Fibroblast of lung (primary cell): ENCODE data around the gene PLEKHG7. TPM values are rescaled to one million over a fixed set of nuclear protein-coding genes. Genes with fewer than 3 reads are reported as not detected.

ENCODE experiments used
- DNase-seq, 2 donors: peaks; one replicate each; pipeline versions ENCODE4 v3.0.0 to v3.0.0-alpha.2; 2010; ENCODE audit warnings: low read depth in 2 of 2
- H2AFZ ChIP-seq: 2 replicates; pipeline ENCODE4 v1.5.1; 2012; ENCODE audit warnings: low read length, control low read depth, inconsistent platforms
- H3K27ac ChIP-seq: 2 replicates; pipeline ENCODE4 v1.5.1; 2011; ENCODE audit warnings: low read length, control low read depth; ENCODE audit not compliant: insufficient read depth
- H3K27me3 ChIP-seq: 2 replicates; pipeline ENCODE4 v1.5.1; 2011; ENCODE audit warnings: mild to moderate bottlenecking, low read length; ENCODE audit not compliant: control insufficient read depth, insufficient read depth
- H3K36me3 ChIP-seq: 2 replicates; pipeline ENCODE4 v1.5.1; 2011; ENCODE audit warnings: low read length; ENCODE audit not compliant: control insufficient read depth, insufficient read depth
- H3K4me1 ChIP-seq: 2 replicates; pipeline ENCODE4 v1.5.1; 2011; ENCODE audit warnings: low read length; ENCODE audit not compliant: control insufficient read depth, insufficient read depth; ENCODE audit errors: extremely low read depth
- H3K4me2 ChIP-seq: 2 replicates; pipeline ENCODE4 v1.5.1; 2011; ENCODE audit warnings: low read length, control low read depth; ENCODE audit not compliant: insufficient read depth; ENCODE audit errors: extremely low read depth
- H3K4me3 ChIP-seq, 4 experiments: fragments of 200-600 bp in 1 of 4; sonication (generic) in 1 of 4; replicated peaks in 1 of 4; 2 replicates each; pipeline ENCODE4 v1.5.1; 2011 to 2016; ENCODE audit warnings: low read length in 4 of 4, low read depth in 3 of 4, mild to moderate bottlenecking in 3 of 4, control low read depth in 2 of 4, inconsistent platforms in 1 of 4, mixed read lengths in 1 of 4; ENCODE audit not compliant: insufficient read depth in 1 of 4; ENCODE audit errors: control extremely low read depth in 1 of 4
- H3K79me2 ChIP-seq: 2 replicates; pipeline ENCODE4 v1.5.1; 2012; ENCODE audit warnings: mild to moderate bottlenecking, low read length, inconsistent platforms; ENCODE audit not compliant: control insufficient read depth, insufficient read depth
- H3K9ac ChIP-seq: 2 replicates; pipeline ENCODE4 v1.5.1; 2011; ENCODE audit warnings: mild to moderate bottlenecking, low read length, control low read depth; ENCODE audit not compliant: insufficient read depth
- H3K9me3 ChIP-seq: 2 replicates; pipeline ENCODE4 v1.5.1; 2012; ENCODE audit warnings: low read depth, low read length; ENCODE audit not compliant: control insufficient read depth, insufficient read depth
- H4K20me1 ChIP-seq: 2 replicates; pipeline ENCODE4 v1.5.1; 2011; ENCODE audit warnings: low read length; ENCODE audit not compliant: control insufficient read depth, insufficient read depth; ENCODE audit errors: extremely low read depth
- CTCF ChIP-seq, 2 donors: IDR thresholded peaks in 1 of 2; conservative IDR thresholded peaks in 1 of 2; 1 replicate in 1 of 2; 2 replicates in 1 of 2; pipeline ENCODE4 v1.5.1; 2011 to 2012; ENCODE audit warnings: low read length in 2 of 2, control low read depth in 1 of 2, inconsistent platforms in 1 of 2, low read depth in 1 of 2, mild to moderate bottlenecking in 1 of 2
- EZH2 ChIP-seq: IDR thresholded peaks from 2 replicates; pipeline ENCODE4 v1.5.1; 2012; ENCODE audit warnings: low read length, control low read depth, mild to moderate bottlenecking; ENCODE audit errors: missing control alignments
- polyA plus RNA-seq, 2 donors: library from polyadenylated mRNA; depleted of rRNA in 1 of 2; stranded (reverse) in 1 of 2; unstranded in 1 of 2; fragments of >200 nt; gene quantifications; 2 replicates each; pipeline ENCODE4 v1.2.1, GENCODE V29; 2011 to 2012; ENCODE audit warnings: missing spikeins in 1 of 2
- total RNA-seq: library from RNA; depleted of rRNA; stranded (reverse); fragments of >200 nt; gene quantifications from 2 replicates; pipeline ENCODE4 v1.2.1, GENCODE V29; 2014

PLEKHG7 gene
- total and polyA plus RNA-seq, 2 donors (not counting 1 experiment from before 2014, with no cell fraction given) = not detected

- no peak overlapping the region for H2AFZ ChIP-seq
- peak; percentile 12 to 23 for DNase-seq
- peaks cover 2% of the 10 kb centered on the region for H3K36me3 ChIP-seq
- no peaks in the 10 kb centered on the region for H3K9me3 ChIP-seq
- H3K79me2 ChIP-seq = no peaks in the 10 kb centered on the region
- H3K9ac ChIP-seq = no peak overlapping the region
- H3K27ac ChIP-seq = no peak overlapping the region
- H4K20me1 ChIP-seq = no peaks in the 10 kb centered on the region
- no peaks in the 10 kb centered on the region for H3K4me1 ChIP-seq
- H3K27me3 ChIP-seq = no peaks in the 10 kb centered on the region
- no peak overlapping the region for H3K4me3 ChIP-seq
- no peak overlapping the region for H3K4me2 ChIP-seq
- no peak for TF ChIP-seq CTCF (conservative IDR thresholded peaks at IDR 0.05 in 1 of 2, IDR thresholded peaks at IDR 0.05 in 1 of 2; ENCODE audit: low read depth in 1 of 2, low read length in 2 of 2)
- no peak for TF ChIP-seq EZH2
These were observed 93.9 kb downstream of the PLEKHG7 start for GRCh38 chr12:92796650-92797049.

GRCh38 chr12:92802906-92803305 lies 100.1 kb downstream of the PLEKHG7 start:
- Histone ChIP-seq H3K4me3 (no peak overlapping the region), H3K27ac (no peak overlapping the region), H3K9me3 (no peaks in the 10 kb centered on the region), H3K4me2 (no peak overlapping the region), H4K20me1 (no peaks in the 10 kb centered on the region), H3K9ac (no peak overlapping the region), H3K4me1 (no peaks in the 10 kb centered on the region), H2AFZ (no peak overlapping the region), H3K79me2 (no peaks in the 10 kb centered on the region), H3K27me3 (no peaks in the 10 kb centered on the region), H3K36me3 (peaks cover 2% of the 10 kb centered on the region)
- TF ChIP-seq CTCF (conservative IDR thresholded peaks at IDR 0.05 in 1 of 2, IDR thresholded peaks at IDR 0.05 in 1 of 2; ENCODE audit: low read depth in 1 of 2, low read length in 2 of 2) (no peak), EZH2 (no peak)
- no peak for DNase-seq

- DNase-seq = no peak
- Histone ChIP-seq H3K27ac (no peak overlapping the region), H3K4me3 (no peak overlapping the region), H4K20me1 (no peaks in the 10 kb centered on the region), H3K9me3 (no peaks in the 10 kb centered on the region), H3K4me2 (no peak overlapping the region), H2AFZ (no peak overlapping the region), H3K9ac (no peak overlapping the region), H3K27me3 (no peaks in the 10 kb centered on the region), H3K36me3 (peaks cover 6% of the 10 kb centered on the region), H3K79me2 (no peaks in the 10 kb centered on the region), H3K4me1 (no peaks in the 10 kb centered on the region)
- TF ChIP-seq CTCF (conservative IDR thresholded peaks at IDR 0.05 in 1 of 2, IDR thresholded peaks at IDR 0.05 in 1 of 2; ENCODE audit: low read depth in 1 of 2, low read length in 2 of 2) = no peak
- TF ChIP-seq EZH2 = no peak
These were observed 101.1 kb downstream of the PLEKHG7 start for GRCh38 chr12:92803903-92804302.
